Muscle of leg (tissue), 11 donors: ENCODE results near the gene WWOX. TPM values are rescaled to one million over a fixed set of nuclear protein-coding genes. Genes with fewer than 3 reads are reported as not detected.

Experiments
- DNase-seq: peaks from one replicate; pipeline ENCODE4 v3.0.0; 2013
- H3K27ac ChIP-seq: one replicate; pipeline ENCODE4 v1.5.1; 2013; ENCODE audit warnings: mild to moderate bottlenecking, low read length, control low read depth
- H3K27me3 ChIP-seq: one replicate; pipeline ENCODE4 v1.6.1; 2013; ENCODE audit warnings: low read length; ENCODE audit not compliant: control insufficient read depth, insufficient read depth
- H3K36me3 ChIP-seq: one replicate; pipeline ENCODE4 v1.6.1; 2013; ENCODE audit warnings: low read length; ENCODE audit not compliant: control insufficient read depth, insufficient read depth
- H3K4me1 ChIP-seq: one replicate; pipeline ENCODE4 v1.6.1; 2013; ENCODE audit warnings: low read length; ENCODE audit not compliant: control insufficient read depth, insufficient read depth
- H3K4me3 ChIP-seq: one replicate; pipeline ENCODE4 v1.5.1; 2013; ENCODE audit warnings: low read length, control low read depth
- H3K9me3 ChIP-seq: replicated peaks from 2 replicates; pipeline ENCODE4 v1.6.1; 2013; ENCODE audit warnings: low read depth, low read length; ENCODE audit not compliant: control insufficient read depth
- WGBS: methylation state at CpG from one replicate; pipeline ENCODE4 v1.1.5; 2013; ENCODE audit warnings: missing lambda C conversion rate; ENCODE audit not compliant: insufficient coverage; 5-methylcytosine and 5-hydroxymethylcytosine counted together
- polyA plus RNA-seq, 8 donors: library from polyadenylated mRNA; unstranded; fragments of 120-200 nt; gene quantifications; one replicate each; pipeline versions ENCODE4 v1.2.1 to v1.2.3, GENCODE V29; 2013; ENCODE audit warnings: inconsistent platforms in 1 of 8, low replicate concordance in 1 of 8; ENCODE audit not compliant: insufficient read length in 8 of 8, insufficient read depth in 1 of 8
- total RNA-seq: library from RNA; stranded (reverse); fragments of 120-200 nt; gene quantifications from one replicate; pipeline ENCODE4 v1.2.4, GENCODE V29; 2013

WWOX gene
- total and polyA plus RNA-seq, 9 donors = 8.1 to 15.8 (median 12.2) TPM

GRCh38 chr16:79082970-79083369, 983.5 kb downstream of the WWOX start:
- Histone ChIP-seq H3K9me3 (no peaks in the 10 kb centered on the region), H3K27ac (no peak overlapping the region), H3K4me3 (no peak overlapping the region), H3K4me1 (no peaks in the 10 kb centered on the region), H3K36me3 (no peaks in the 10 kb centered on the region), H3K27me3 (no peaks in the 10 kb centered on the region)
- DNase-seq = no peak
- WGBS = 100% methylated on average over 3 of the region's 3 CpGs

GRCh38 chr16:79083508-79084299, 984.2 kb downstream of the WWOX start:
- DNase-seq = no peak
- Histone ChIP-seq H3K27ac (no peak overlapping the region), H3K27me3 (no peaks in the 10 kb centered on the region), H3K36me3 (no peaks in the 10 kb centered on the region), H3K4me3 (no peak overlapping the region), H3K9me3 (no peaks in the 10 kb centered on the region), H3K4me1 (no peaks in the 10 kb centered on the region)
- 56% methylated on average over 12 of the region's 18 CpGs for WGBS

GRCh38 chr16:79088971-79089370, 989.5 kb downstream of the WWOX start:
- peaks cover 9% of the 10 kb centered on the region for H3K4me1 ChIP-seq
- H3K4me3 ChIP-seq = no peak overlapping the region
- H3K36me3 ChIP-seq = no peaks in the 10 kb centered on the region
- H3K9me3 ChIP-seq = no peaks in the 10 kb centered on the region
- H3K27me3 ChIP-seq = no peaks in the 10 kb centered on the region
- WGBS = no CpG with 5 or more reads among the region's 6 CpGs
- DNase-seq = no peak
- H3K27ac ChIP-seq = no peak overlapping the region

GRCh38 chr16:79089735-79090284, 990.4 kb downstream of the WWOX start:
- Histone ChIP-seq H3K27ac (no peak overlapping the region), H3K36me3 (no peaks in the 10 kb centered on the region), H3K4me1 (peaks cover 9% of the 10 kb centered on the region), H3K27me3 (no peaks in the 10 kb centered on the region), H3K9me3 (no peaks in the 10 kb centered on the region), H3K4me3 (no peak overlapping the region)
- peak; percentile 84 for DNase-seq
- 18% methylated on average over 5 of the region's 10 CpGs for WGBS

- no peaks in the 10 kb centered on the region for H3K36me3 ChIP-seq
- no peaks in the 10 kb centered on the region for H3K9me3 ChIP-seq
- no peaks in the 10 kb centered on the region for H3K27me3 ChIP-seq
- H3K4me1 ChIP-seq = peaks cover 9% of the 10 kb centered on the region
- WGBS = 84% methylated on average over 2 of the region's 4 CpGs
- no peak for DNase-seq
- no peak overlapping the region for H3K27ac ChIP-seq
- H3K4me3 ChIP-seq = no peak overlapping the region
Observed at GRCh38 chr16:79090966-79091365, 991.5 kb downstream of the WWOX start.

GRCh38 chr16:79092846-79093245, 993.4 kb downstream of the WWOX start:
- H3K9me3 ChIP-seq = no peaks in the 10 kb centered on the region
- peaks cover 9% of the 10 kb centered on the region for H3K4me1 ChIP-seq
- no CpG with 5 or more reads among the region's 5 CpGs for WGBS
- no peak overlapping the region for H3K27ac ChIP-seq
- H3K4me3 ChIP-seq = no peak overlapping the region
- no peaks in the 10 kb centered on the region for H3K27me3 ChIP-seq
- H3K36me3 ChIP-seq = no peaks in the 10 kb centered on the region
- no peak for DNase-seq

GRCh38 chr16:79093554-79093967, 994.1 kb downstream of the WWOX start:
- Histone ChIP-seq H3K27ac (no peak overlapping the region), H3K9me3 (no peaks in the 10 kb centered on the region), H3K27me3 (no peaks in the 10 kb centered on the region), H3K4me3 (no peak overlapping the region), H3K36me3 (no peaks in the 10 kb centered on the region), H3K4me1 (peaks cover 9% of the 10 kb centered on the region)
- 85% methylated on average over 2 of the region's 10 CpGs for WGBS
- peak; percentile 56 for DNase-seq

- no peaks in the 10 kb centered on the region for H3K36me3 ChIP-seq
- H3K4me3 ChIP-seq = no peak overlapping the region
- no peak for DNase-seq
- H3K9me3 ChIP-seq = no peaks in the 10 kb centered on the region
- H3K27me3 ChIP-seq = no peaks in the 10 kb centered on the region
- 86% methylated on average over 7 of the region's 7 CpGs for WGBS
- no peak overlapping the region for H3K27ac ChIP-seq
- no peaks in the 10 kb centered on the region for H3K4me1 ChIP-seq
Observed at GRCh38 chr16:79096246-79096645, 996.8 kb downstream of the WWOX start.

GRCh38 chr16:79097166-79097565, 997.7 kb downstream of the WWOX start:
- 60% methylated on average over 1 of the region's 7 CpGs for WGBS
- Histone ChIP-seq H3K36me3 (no peaks in the 10 kb centered on the region), H3K4me1 (no peaks in the 10 kb centered on the region), H3K27me3 (no peaks in the 10 kb centered on the region), H3K4me3 (no peak overlapping the region), H3K27ac (no peak overlapping the region), H3K9me3 (no peaks in the 10 kb centered on the region)
- DNase-seq = no peak

GRCh38 chr16:79097771-79098170, 998.3 kb downstream of the WWOX start:
- H3K9me3 ChIP-seq = no peaks in the 10 kb centered on the region
- no peak for DNase-seq
- H3K36me3 ChIP-seq = no peaks in the 10 kb centered on the region
- no peak overlapping the region for H3K4me3 ChIP-seq
- H3K27me3 ChIP-seq = no peaks in the 10 kb centered on the region
- 88% methylated on average over 5 of the region's 7 CpGs for WGBS
- no peaks in the 10 kb centered on the region for H3K4me1 ChIP-seq
- no peak overlapping the region for H3K27ac ChIP-seq
